GM12878 (cell line): ENCODE measurements around the gene MMD. TPM values are rescaled to one million over a fixed set of nuclear protein-coding genes. Genes with fewer than 3 reads are reported as not detected.

ENCODE experiments used
- ATAC-seq: fragments of 200-7000 bp; cut with Tn5 transposase; 3 replicates; pipeline ENCODE4 v1.9.1; 2020; ENCODE audit warnings: mild to moderate bottlenecking, moderate library complexity
- BruUV-seq: library from RNA; stranded (reverse); fragments of 400-500 nt; replicated peaks from 2 replicates; lab custom pipeline; 2021; lab: Mats Ljungman, UMichigan
- CTCF ChIA-PET: fragments of 300-600 bp; sonication (Branson Sonifier 250); formaldehyde crosslinking; extraction: SDS; loops from one replicate; lab custom pipeline; 2021; ENCODE audit warnings: inconsistent platforms; lab: Yijun Ruan, JAX
- POLR2A ChIA-PET: fragments of 350-600 bp; formaldehyde crosslinking; extraction: SDS; loops from one replicate; lab custom pipeline; 2021; ENCODE audit warnings: inconsistent platforms; lab: Charles Lee
- RAD21 ChIA-PET: fragments of 300-600 bp; sonication (Branson Sonifier 250); formaldehyde crosslinking; loops from one replicate; lab custom pipeline; 2023; ENCODE audit warnings: antibody characterized with exemption; ENCODE audit not compliant: unreplicated experiment; lab: Charles Lee
- SMC1A ChIA-PET: fragments of 300-600 bp; sonication (Branson Sonifier 250); formaldehyde crosslinking; loops from one replicate; lab custom pipeline; 2023; ENCODE audit not compliant: unreplicated experiment, uncharacterized antibody; lab: Charles Lee
- DNase-seq: peaks from one replicate; pipeline ENCODE4 v3.0.0-alpha.2; 2011; ENCODE audit warnings: low read depth, low spot score
- FAIRE-seq: peaks from 3 replicates; lab custom pipeline; 2011; peaks lifted over from hg19 to GRCh38; lab: Jason Lieb, UNC
- H2AFZ ChIP-seq: 2 replicates; pipeline ENCODE4 v1.6.0; 2011; ENCODE audit warnings: low read depth, low read length, control low read depth; ENCODE audit not compliant: control insufficient read depth
- H3K27ac ChIP-seq: 2 replicates; pipeline ENCODE4 v1.5.1; 2011; ENCODE audit warnings: control low read depth; ENCODE audit not compliant: control insufficient read depth, insufficient read depth
- H3K27me3 ChIP-seq, 2 experiments: replicated peaks in 1 of 2; 2 replicates each; pipeline versions ENCODE4 v1.6.0 to v1.6.1; 2011; ENCODE audit warnings: low read length in 1 of 2; ENCODE audit not compliant: control insufficient read depth in 2 of 2, insufficient read depth in 2 of 2
- H3K36me3 ChIP-seq, 2 experiments: 2 replicates each; pipeline ENCODE4 v1.5.1; 2011; ENCODE audit warnings: low read length in 1 of 2; ENCODE audit not compliant: control insufficient read depth in 2 of 2, insufficient read depth in 2 of 2
- H3K4me1 ChIP-seq: 2 replicates; pipeline ENCODE4 v1.6.1; 2011; ENCODE audit warnings: mild to moderate bottlenecking, low read length, moderate library complexity, mixed read lengths; ENCODE audit not compliant: control insufficient read depth, insufficient read depth
- H3K4me2 ChIP-seq: 2 replicates; pipeline ENCODE4 v1.6.0; 2011; ENCODE audit warnings: control low read depth; ENCODE audit not compliant: control insufficient read depth, insufficient read depth
- H3K4me3 ChIP-seq: fragments of 200-600 bp; sonication (generic); 2 replicates; pipeline ENCODE4 v1.5.1; 2016
- H3K79me2 ChIP-seq: 2 replicates; pipeline ENCODE4 v1.6.0; 2011; ENCODE audit warnings: low read length; ENCODE audit not compliant: control insufficient read depth, insufficient read depth
- H3K9ac ChIP-seq: 2 replicates; pipeline ENCODE4 v1.8.0; 2011; ENCODE audit warnings: low read length, control low read depth, mixed read lengths; ENCODE audit not compliant: control insufficient read depth, insufficient read depth
- H3K9me3 ChIP-seq: replicated peaks from 3 replicates; pipeline ENCODE4 v1.5.1; 2011; ENCODE audit warnings: mild to moderate bottlenecking, low read length; ENCODE audit not compliant: control insufficient read depth, insufficient read depth
- H4K20me1 ChIP-seq: 2 replicates; pipeline ENCODE4 v1.6.0; 2011; ENCODE audit not compliant: control insufficient read depth, insufficient read depth
- ATF7 ChIP-seq: fragments of 450-650 bp; IDR thresholded peaks from 2 replicates; pipeline ENCODE4 v1.6.1; 2016; ENCODE audit warnings: low read depth, mild to moderate bottlenecking
- BCLAF1 ChIP-seq: fragments of 450-650 bp; IDR thresholded peaks from 2 replicates; pipeline ENCODE4 v1.6.1; 2017; ENCODE audit warnings: antibody characterized with exemption, mild to moderate bottlenecking, moderate library complexity
- BHLHE40 ChIP-seq, 2 experiments: fragments of 450-650 bp in 1 of 2; IDR thresholded peaks; 2 replicates each; pipeline ENCODE4 v1.6.1; 2011 to 2017; ENCODE audit warnings: low read depth in 2 of 2, borderline replicate concordance in 1 of 2, improper control_type of control experiment in 1 of 2, low read length in 1 of 2, mild to moderate bottlenecking in 1 of 2
- BMI1 ChIP-seq: fragments of 450-650 bp; IDR thresholded peaks from 2 replicates; pipeline ENCODE4 v1.6.1; 2016; ENCODE audit warnings: mild to moderate bottlenecking, moderate library complexity, borderline replicate concordance
- HDGF ChIP-seq: fragments of 450-650 bp; IDR thresholded peaks from 2 replicates; pipeline ENCODE4 v1.6.1; 2016; ENCODE audit warnings: antibody characterized with exemption
- MLLT1 ChIP-seq: fragments of 450-650 bp; IDR thresholded peaks from 2 replicates; pipeline ENCODE4 v1.6.1; 2016; ENCODE audit warnings: mild to moderate bottlenecking
- MXI1 ChIP-seq: fragments of 150-350 bp; IDR thresholded peaks from 2 replicates; pipeline ENCODE4 v1.6.1; 2011; ENCODE audit warnings: low read depth, mild to moderate bottlenecking, inconsistent platforms, low read length, improper control_type of control experiment
- NFYA ChIP-seq: IDR thresholded peaks from 2 replicates; pipeline ENCODE4 v1.6.1; 2011; ENCODE audit warnings: low read depth, mild to moderate bottlenecking, low read length, improper control_type of control experiment, borderline replicate concordance
- PAX8 ChIP-seq: fragments of 450-650 bp; IDR thresholded peaks from 2 replicates; pipeline ENCODE4 v1.6.1; 2017; ENCODE audit warnings: mild to moderate bottlenecking, moderate library complexity
- RAD51 ChIP-seq: fragments of 450-650 bp; IDR thresholded peaks from 2 replicates; pipeline ENCODE4 v1.6.1; 2016; ENCODE audit warnings: moderate library complexity, mild to moderate bottlenecking, inconsistent platforms
- SREBF1 ChIP-seq: IDR thresholded peaks from 2 replicates; pipeline ENCODE4 v1.6.1; 2012; ENCODE audit warnings: mild to moderate bottlenecking, low read length
- ZBTB11 ChIP-seq: fragments of 450-650 bp; formaldehyde crosslinking; IDR thresholded peaks from 2 replicates; pipeline ENCODE4 v1.5.0; 2022; ENCODE audit warnings: mild to moderate bottlenecking, missing genetic modification characterization
- ZNF24 ChIP-seq: fragments of 450-650 bp; IDR thresholded peaks from 2 replicates; pipeline ENCODE4 v1.6.1; 2017; ENCODE audit warnings: antibody characterized with exemption, mild to moderate bottlenecking
- WGBS: methylation state at CpG from one replicate; pipeline ENCODE4 v1.1.6; 2016; ENCODE audit warnings: low lambda C conversion rate; ENCODE audit not compliant: insufficient replicate concordance, insufficient coverage; ENCODE audit errors: missing lambda C conversion rate; 5-methylcytosine and 5-hydroxymethylcytosine counted together
- in situ Hi-C: fragments of 300-500 bp; cut with MboI; formaldehyde crosslinking; loops from 9 replicates; pipeline ENCODE4 v1.14.3; 2018; ENCODE audit warnings: mixed read lengths
- intact Hi-C: fragments of 100-400 bp; cut with micrococcal nuclease; formaldehyde crosslinking; loops from one replicate; pipeline ENCODE4 v1.14.2; 2022; ENCODE audit not compliant: unreplicated experiment
- polyA plus RNA-seq, 11 experiments: library from polyadenylated mRNA; depleted of rRNA in 4 of 11; unstranded in 6 of 11; stranded (reverse) in 5 of 11; fragments of >200 nt; fragmentation: Nextera tagmentation in 4 of 11; fragmentation: Illumina TruSeq in 1 of 11; extraction: Ambion mirVana in 4 of 11; extraction: Trizol in 1 of 11; gene quantifications; 1 replicate in 1 of 11; 2 replicates in 10 of 11; pipeline versions ENCODE4 v1.2.1 to v1.2.3, GENCODE V29; 2011 to 2016; ENCODE audit warnings: inconsistent platforms in 2 of 11, missing spikeins in 2 of 11, low read depth in 1 of 11
- total RNA-seq, 4 experiments: library from RNA; depleted of rRNA in 3 of 4; stranded (reverse); fragments of >200 nt in 3 of 4; fragmentation: Illumina TruSeq in 1 of 4; extraction: Trizol in 1 of 4; gene quantifications; 2 replicates each; pipeline versions ENCODE4 v1.2.1 to v1.2.3, GENCODE V29; 2013 to 2021
- TF ChIP-seq, protein P1 (sequence below): IDR thresholded peaks from 2 replicates; pipeline ENCODE4 v1.6.1; 2012; ENCODE audit warnings: low read depth, low read length, improper control_type of control experiment

Gene MMD
- total and polyA plus RNA-seq, 10 of the 15 experiments (the other 5 are each of a cell fraction or from before 2014, with no cell fraction given), result 8.0 to 46.7 (median 22.3) TPM

DNA sequence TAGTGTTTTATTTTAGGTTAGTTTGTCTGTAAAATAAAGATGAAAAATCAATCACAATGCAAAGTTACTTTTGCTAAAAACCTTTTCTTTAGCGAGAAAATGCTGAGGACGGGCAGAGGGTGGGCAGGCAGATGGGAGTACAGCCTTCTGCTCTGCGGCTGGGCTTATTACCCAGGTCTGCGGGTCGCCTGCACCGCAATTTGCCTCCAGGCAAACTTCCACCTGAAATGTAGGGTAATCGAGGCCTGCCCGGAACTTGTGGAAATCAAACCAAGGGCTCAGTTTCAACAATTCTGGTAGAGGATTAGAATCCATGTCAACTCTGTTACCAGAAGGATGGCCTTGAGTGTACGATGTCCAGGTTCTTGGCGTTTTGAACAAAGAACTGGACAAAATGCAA, 22.3 kb upstream of the MMD start (continued):
- TF ChIP-seq ZBTB11 (CRISPR knock-in tag) (no peak), RAD51 (no peak), MXI1 (no peak)

DNA sequence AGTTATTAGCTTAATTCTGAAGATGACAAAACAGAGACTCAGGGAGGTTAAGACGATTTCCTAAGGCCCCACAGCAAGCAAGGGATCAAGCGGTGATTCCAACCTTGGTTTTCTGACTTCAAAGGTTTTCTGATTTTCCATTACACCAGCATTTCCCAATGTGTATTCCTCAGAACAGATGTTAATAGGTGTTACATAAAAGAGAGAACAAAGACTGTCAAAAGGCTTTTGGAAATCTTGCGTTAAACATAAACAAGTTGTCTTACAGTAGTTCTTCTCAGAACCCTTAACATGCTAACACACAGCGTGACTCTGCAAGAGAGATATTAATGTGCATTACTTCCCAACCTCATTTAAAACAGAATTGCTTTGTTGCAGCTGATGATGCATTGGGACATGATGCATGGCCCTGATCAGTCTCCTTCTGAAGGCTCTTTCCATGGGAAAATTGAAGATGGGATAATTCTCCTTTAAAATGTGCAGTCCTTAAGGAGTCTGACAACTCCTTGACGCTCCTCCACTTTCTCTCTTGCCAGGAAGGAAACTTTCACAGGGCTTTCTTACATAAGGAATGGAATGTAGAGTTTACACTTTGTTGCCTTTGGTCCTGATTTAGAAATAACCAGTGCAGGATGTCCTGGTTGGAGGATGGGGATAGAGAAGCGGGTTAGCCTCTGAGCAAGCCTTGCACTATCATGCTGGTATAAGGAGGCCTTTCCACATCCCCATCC, 21.5 kb upstream of the MMD start:
- ChIA-PET RAD21 (interaction anchor here (0.9 to 2.0 kb wide), 7 partner anchors 11 to 71 kb away, joined by 3 to 9 read pairs (median 4); no protein-coding TSS in a partner anchor), SMC1A (interaction anchor here (1.0 to 17.7 kb wide), 6 partner anchors 8 to 22 kb away, joined by 3 to 359 read pairs (median 6); partner anchors contain the start of gene MMD), POLR2A (interaction anchor here (1.1 to 1.7 kb wide), 3 partner anchors 9 to 22 kb away, joined by 3 to 4 read pairs (median 3); partner anchors contain the start of gene MMD), CTCF (interaction anchor here (0.8 to 0.9 kb wide), 2 partner anchors 67 to 87 kb away, joined by 3 to 4 read pairs; no protein-coding TSS in a partner anchor)
- H3K79me2 ChIP-seq, result no peaks in the 10 kb centered on the region
- H3K4me1 ChIP-seq, result peaks cover 17% of the 10 kb centered on the region
- FAIRE-seq, result no peak
- no TSS peak for BruUV-seq
- no peak overlapping the region for H3K27ac ChIP-seq
- no peak overlapping the region for H3K9ac ChIP-seq
- no peaks in the 10 kb centered on the region for H3K36me3 ChIP-seq
- H4K20me1 ChIP-seq, result no peaks in the 10 kb centered on the region
- H3K4me2 ChIP-seq, result no peak overlapping the region
- intact Hi-C loops (no loop called here), in situ Hi-C loops (no loop called here)
- DNase-seq, result no peak
- no peaks in the 10 kb centered on the region for H3K27me3 ChIP-seq
- H2AFZ ChIP-seq, result no peak overlapping the region
- H3K9me3 ChIP-seq, result no peaks in the 10 kb centered on the region
- WGBS, result 91% methylated on average over 6 of the region's 6 CpGs
- no peak overlapping the region for H3K4me3 ChIP-seq
- ATAC-seq, result no peak
- TF ChIP-seq, protein P1, sequence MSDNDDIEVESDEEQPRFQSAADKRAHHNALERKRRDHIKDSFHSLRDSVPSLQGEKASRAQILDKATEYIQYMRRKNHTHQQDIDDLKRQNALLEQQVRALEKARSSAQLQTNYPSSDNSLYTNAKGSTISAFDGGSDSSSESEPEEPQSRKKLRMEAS, result no peak
- TF ChIP-seq HDGF (no peak), ZNF24 (no peak), BMI1 (no peak), BHLHE40 (IDR thresholded peaks at IDR 0.05; ENCODE audit: borderline replicate concordance in 1 of 2, low read depth in 2 of 2, low read length in 1 of 2) (no peak), ATF7 (no peak), BCLAF1 (no peak), PAX8 (no peak), MLLT1 (no peak), NFYA (no peak), SREBF1 (no peak)
